Spleen (tissue), 11 donors: Measurements from ENCODE around the gene CDH10. TPM values are rescaled to one million over a fixed set of nuclear protein-coding genes. Genes with fewer than 3 reads are reported as not detected.

ENCODE experiments used
- DNase-seq: peaks from one replicate; pipeline ENCODE4 v3.0.0-alpha.2; 2020
- H3K27ac ChIP-seq, 8 donors: fragments of 200-600 bp; sonication (generic) in 7 of 8; 1 replicate in 4 of 8; 2 replicates in 4 of 8; pipeline versions ENCODE4 v1.5.0 to v1.8.0; 2016 to 2021; ENCODE audit warnings: inconsistent platforms in 4 of 8, mild to moderate bottlenecking in 4 of 8, moderate library complexity in 1 of 8
- H3K27me3 ChIP-seq, 7 donors: fragments of 200-600 bp; sonication (generic) in 6 of 7; replicated peaks in 1 of 7; 1 replicate in 4 of 7; 2 replicates in 3 of 7; pipeline versions ENCODE4 v1.5.0 to v1.8.0; 2016 to 2021; ENCODE audit warnings: inconsistent platforms in 3 of 7, mild to moderate bottlenecking in 1 of 7
- H3K36me3 ChIP-seq, 6 donors: fragments of 200-600 bp; sonication (generic) in 5 of 6; 1 replicate in 4 of 6; 2 replicates in 2 of 6; pipeline versions ENCODE4 v1.5.0 to v1.8.0; 2016 to 2021; ENCODE audit warnings: inconsistent platforms in 2 of 6
- H3K4me1 ChIP-seq, 6 donors: fragments of 200-600 bp; sonication (generic) in 5 of 6; 1 replicate in 3 of 6; 2 replicates in 3 of 6; pipeline versions ENCODE4 v1.5.0 to v1.8.0; 2016 to 2021; ENCODE audit warnings: inconsistent platforms in 3 of 6
- H3K4me3 ChIP-seq, 8 donors: fragments of 200-600 bp; sonication (generic) in 7 of 8; 1 replicate in 4 of 8; 2 replicates in 4 of 8; pipeline versions ENCODE4 v1.5.0 to v1.8.0; 2016 to 2021; ENCODE audit warnings: inconsistent platforms in 4 of 8, mild to moderate bottlenecking in 4 of 8, moderate library complexity in 2 of 8
- H3K9me3 ChIP-seq, 8 donors: fragments of 200-600 bp; sonication (generic) in 7 of 8; 1 replicate in 4 of 8; 2 replicates in 4 of 8; pipeline versions ENCODE4 v1.5.0 to v1.8.0; 2016 to 2021; ENCODE audit warnings: inconsistent platforms in 4 of 8
- CTCF ChIP-seq, 11 experiments: fragments of 200-600 bp in 7 of 11; fragments of 450-650 bp in 4 of 11; sonication (generic) in 4 of 11; IDR thresholded peaks in 8 of 11; conservative IDR thresholded peaks in 3 of 11; 1 replicate in 7 of 11; 2 replicates in 4 of 11; pipeline versions ENCODE4 v1.4.0 to v1.8.0; 2016 to 2021; ENCODE audit warnings: antibody characterized with exemption in 11 of 11, inconsistent platforms in 4 of 11, mild to moderate bottlenecking in 1 of 11
- POLR2A ChIP-seq, 3 donors: fragments of 450-650 bp; IDR thresholded peaks; one replicate each; pipeline ENCODE4 v1.5.1; 2017; ENCODE audit warnings: antibody characterized with exemption in 3 of 3, mild to moderate bottlenecking in 1 of 3
- POLR2AphosphoS5 ChIP-seq, 3 donors: sonication (generic); formaldehyde crosslinking; IDR thresholded peaks; one replicate each; pipeline ENCODE4 v1.5.1; 2017; ENCODE audit warnings: antibody characterized with exemption in 3 of 3
- WGBS, 5 donors: extraction: QIAGEN DNeasy Blood & Tissue Kit in 3 of 5; methylation state at CpG; one replicate each; pipeline versions ENCODE4 v1.1.5 to v1.1.7; 2013 to 2018; 5-methylcytosine and 5-hydroxymethylcytosine counted together
- intact Hi-C: fragments of 100-400 bp; cut with DNase I; formaldehyde crosslinking; loops from one replicate; pipeline ENCODE4 v1.15.0; 2023; ENCODE audit warnings: low total_unique reads
- polyA plus RNA-seq, 3 donors: library from polyadenylated mRNA; stranded (reverse); fragments of 200-250 nt; gene quantifications; one replicate each; pipeline ENCODE4 v1.2.1, GENCODE V29; 2013
- total RNA-seq, 7 donors: library from RNA; depleted of rRNA in 3 of 7; stranded (reverse); fragments of >200 nt in 3 of 7; fragmentation: NEBNext Ultra II Directional in 4 of 7; extraction: Animal tissue kit (Norgen Biotek cat#: 25700) in 4 of 7; gene quantifications; one replicate each; pipeline versions ENCODE4 v1.1.0 to v1.2.1, GENCODE V29; 2016 to 2021
- donor health status: healthy with polysubstance abuse.
- donor health status: DM: no; HTN: no; CAD: no; lungs with moderate emphysema.
- donor health status: DM: no; HTN: no; CAD: no.
- donor health status: Bipolar disorder and iron deficiency.
- donor health status: healthy.
- donor health status: DM: no; HTN: no; CAD: no.
- donor health status: DM: yes; HTN: yes; CAD: no.

Gene CDH10
- total and polyA plus RNA-seq, 10 donors = not detected

- TF ChIP-seq POLR2A (IDR thresholded peaks at IDR 0.05) = no peak
- TF ChIP-seq POLR2AphosphoS5 (IDR thresholded peaks at IDR 0.05) = no peak
- no peak for TF ChIP-seq CTCF (IDR thresholded peaks at IDR 0.05 in 8 of 11, conservative IDR thresholded peaks at IDR 0.05 in 3 of 11)
- Histone ChIP-seq H3K27me3 (no peaks in the 10 kb centered on the region), H3K36me3 (no peaks in the 10 kb centered on the region), H3K4me1 (no peaks in the 10 kb centered on the region), H3K27ac (no peak overlapping the region), H3K9me3 (no peaks in the 10 kb centered on the region), H3K4me3 (no peak overlapping the region)
- intact Hi-C loops = no loop called here
- 56 to 84% (median 67%) methylated on average over 1 of the region's 1 CpG for WGBS, 5 donors
- DNase-seq = no peak
Observed at GRCh38 chr5:24623624-24624023, 21.2 kb downstream of the CDH10 start.

- Histone ChIP-seq H3K27ac (no peak overlapping the region), H3K4me1 (no peaks in the 10 kb centered on the region), H3K27me3 (no peaks in the 10 kb centered on the region), H3K36me3 (no peaks in the 10 kb centered on the region), H3K4me3 (no peak overlapping the region), H3K9me3 (no peaks in the 10 kb centered on the region)
- no peak for TF ChIP-seq POLR2AphosphoS5 (IDR thresholded peaks at IDR 0.05)
- no peak for TF ChIP-seq CTCF (IDR thresholded peaks at IDR 0.05 in 8 of 11, conservative IDR thresholded peaks at IDR 0.05 in 3 of 11)
- no peak for TF ChIP-seq POLR2A (IDR thresholded peaks at IDR 0.05)
- 44 to 59% (median 47%) methylated on average over 5 of the region's 5 CpGs for WGBS, 5 donors
- DNase-seq = no peak
- intact Hi-C loops = no loop called here
Observed at GRCh38 chr5:24623031-24623430, 21.7 kb downstream of the CDH10 start.

- Histone ChIP-seq H3K36me3 (no peaks in the 10 kb centered on the region), H3K27me3 (no peaks in the 10 kb centered on the region), H3K27ac (no peak overlapping the region), H3K9me3 (no peaks in the 10 kb centered on the region), H3K4me3 (no peak overlapping the region), H3K4me1 (no peaks in the 10 kb centered on the region)
- TF ChIP-seq CTCF (IDR thresholded peaks at IDR 0.05 in 8 of 11, conservative IDR thresholded peaks at IDR 0.05 in 3 of 11) (no peak), POLR2A (IDR thresholded peaks at IDR 0.05) (no peak), POLR2AphosphoS5 (IDR thresholded peaks at IDR 0.05) (no peak)
- DNase-seq = no peak
- 22 to 33% (median 31%) methylated on average over 6 of the region's 6 CpGs for WGBS, 5 donors
- intact Hi-C loops = no loop called here
Observed at GRCh38 chr5:24621792-24622191, 23.0 kb downstream of the CDH10 start.

- H3K27ac ChIP-seq = no peak overlapping the region
- DNase-seq = no peak
- TF ChIP-seq CTCF (IDR thresholded peaks at IDR 0.05 in 8 of 11, conservative IDR thresholded peaks at IDR 0.05 in 3 of 11) (no peak), POLR2AphosphoS5 (IDR thresholded peaks at IDR 0.05) (no peak), POLR2A (IDR thresholded peaks at IDR 0.05) (no peak)
- H3K4me3 ChIP-seq = no peak overlapping the region
- H3K36me3 ChIP-seq = no peaks in the 10 kb centered on the region
- H3K9me3 ChIP-seq = peaks cover 0 to 4% (median 0%) of the 10 kb centered on the region in 8 donors
- H3K4me1 ChIP-seq = no peaks in the 10 kb centered on the region
- intact Hi-C loops = no loop called here
- no peaks in the 10 kb centered on the region for H3K27me3 ChIP-seq
- WGBS, 5 donors = 66 to 76% (median 73%) methylated on average over 1 of the region's 1 CpG
Observed at GRCh38 chr5:24616566-24616965, 28.2 kb downstream of the CDH10 start.
